ENCODE data around the gene ADAT3.

DNA sequence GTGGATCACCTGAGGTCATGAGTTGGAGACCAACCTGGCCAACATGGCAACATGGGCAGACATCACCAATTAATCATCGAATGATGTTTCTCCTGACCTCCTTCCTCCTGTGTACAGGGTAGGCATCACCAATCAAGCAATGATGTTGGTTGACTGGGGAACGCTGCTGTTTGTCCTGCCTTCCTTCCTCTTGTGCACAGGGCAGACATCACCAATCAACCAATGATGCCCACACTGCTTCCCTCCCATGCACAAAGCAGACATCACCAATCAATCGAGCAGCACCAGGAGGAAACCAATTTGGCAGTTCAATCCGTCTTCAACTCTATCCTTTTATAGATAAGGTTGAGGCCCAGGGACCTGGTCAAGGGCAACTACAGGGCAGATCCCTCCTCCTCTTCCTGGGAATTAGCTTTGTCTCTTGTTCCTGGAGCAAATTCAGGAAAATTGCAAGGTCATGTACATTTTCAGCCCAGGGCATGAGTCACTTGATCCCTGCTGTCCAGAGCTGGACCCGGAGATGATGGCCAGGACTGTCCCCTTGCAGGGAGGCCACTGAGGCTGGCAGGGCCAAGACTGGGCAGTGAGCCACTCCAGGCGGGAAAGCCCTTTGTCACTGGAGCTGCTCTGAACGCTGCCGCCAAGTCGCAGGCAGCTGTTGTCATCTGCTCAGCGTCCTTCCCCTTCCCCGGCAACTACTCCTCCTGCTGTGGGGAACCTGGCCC, 30.4 kb downstream of the ADAT3 start:
- TF ChIP-seq, protein P1, sequence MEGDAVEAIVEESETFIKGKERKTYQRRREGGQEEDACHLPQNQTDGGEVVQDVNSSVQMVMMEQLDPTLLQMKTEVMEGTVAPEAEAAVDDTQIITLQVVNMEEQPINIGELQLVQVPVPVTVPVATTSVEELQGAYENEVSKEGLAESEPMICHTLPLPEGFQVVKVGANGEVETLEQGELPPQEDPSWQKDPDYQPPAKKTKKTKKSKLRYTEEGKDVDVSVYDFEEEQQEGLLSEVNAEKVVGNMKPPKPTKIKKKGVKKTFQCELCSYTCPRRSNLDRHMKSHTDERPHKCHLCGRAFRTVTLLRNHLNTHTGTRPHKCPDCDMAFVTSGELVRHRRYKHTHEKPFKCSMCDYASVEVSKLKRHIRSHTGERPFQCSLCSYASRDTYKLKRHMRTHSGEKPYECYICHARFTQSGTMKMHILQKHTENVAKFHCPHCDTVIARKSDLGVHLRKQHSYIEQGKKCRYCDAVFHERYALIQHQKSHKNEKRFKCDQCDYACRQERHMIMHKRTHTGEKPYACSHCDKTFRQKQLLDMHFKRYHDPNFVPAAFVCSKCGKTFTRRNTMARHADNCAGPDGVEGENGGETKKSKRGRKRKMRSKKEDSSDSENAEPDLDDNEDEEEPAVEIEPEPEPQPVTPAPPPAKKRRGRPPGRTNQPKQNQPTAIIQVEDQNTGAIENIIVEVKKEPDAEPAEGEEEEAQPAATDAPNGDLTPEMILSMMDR (IDR thresholded peaks at IDR 0.05; ENCODE audit: insufficient read depth, low read depth, low read length): no peak
- no peak for TF ChIP-seq EZH2 (IDR thresholded peaks at IDR 0.05; ENCODE audit: insufficient read depth, low read length)
